Ammon's horn (tissue), 1 donor: Measurements from ENCODE around the gene MED28.
"Not testable (repeated sequence)": the region's sequence is repeated elsewhere in the genome, so short reads cannot be mapped to it uniquely, and the experiment has no call there.

Experiments used
- DNase-seq: peaks from one replicate; pipeline ENCODE4 v3.0.0-alpha.2; 2016; ENCODE audit warnings: low spot score

MED28 gene

DNA sequence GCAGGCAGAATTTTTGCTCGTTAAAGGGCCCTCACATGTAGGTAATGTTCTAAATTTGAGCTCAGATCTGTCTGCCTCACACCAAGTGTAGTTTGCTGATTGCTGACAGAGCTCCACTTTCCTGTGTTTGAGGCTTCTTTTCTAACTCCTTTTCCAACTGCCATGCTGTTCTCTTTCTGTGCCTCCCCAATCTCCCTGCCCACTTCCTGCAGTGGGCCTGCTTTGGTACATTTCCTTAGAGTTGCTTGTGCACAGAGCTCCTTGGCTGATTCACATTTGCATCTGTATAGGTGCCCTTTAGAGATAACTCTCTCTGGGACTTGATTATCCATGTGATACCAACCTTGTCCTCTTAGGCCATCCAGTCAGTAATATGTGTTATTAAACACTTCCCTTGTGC lies 4.5 kb downstream of the MED28 start:
- no peak for DNase-seq

- DNase-seq: no peak
Observed at GRCh38 chr4:17619416-17620105, 5.1 kb downstream of the MED28 start.

DNA sequence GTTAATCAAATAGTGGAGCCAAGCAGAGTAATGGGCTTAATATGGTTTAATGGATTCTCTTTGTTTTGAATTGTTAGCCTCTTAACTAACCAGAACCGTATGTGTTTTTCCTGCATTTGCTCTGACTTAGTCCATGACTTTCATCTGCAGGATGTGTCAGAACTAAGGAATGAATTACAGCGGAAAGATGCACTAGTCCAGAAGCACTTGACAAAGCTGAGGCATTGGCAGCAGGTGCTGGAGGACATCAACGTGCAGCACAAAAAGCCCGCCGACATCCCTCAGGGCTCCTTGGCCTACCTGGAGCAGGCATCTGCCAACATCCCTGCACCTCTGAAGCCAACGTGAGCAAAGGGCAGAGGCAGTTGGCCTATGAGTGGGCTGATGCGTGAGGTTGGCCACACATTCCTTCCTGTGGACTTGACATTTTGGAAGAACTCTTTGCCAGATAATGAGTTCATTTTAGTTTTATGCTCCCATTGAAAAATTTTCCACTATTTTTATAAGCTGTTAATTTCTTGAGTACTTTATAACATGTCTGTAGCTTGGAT lies 9.1 kb downstream of the MED28 start:
- DNase-seq: no peak

GRCh38 chr4:17624821-17625220 lies 10.4 kb downstream of the MED28 start:
- DNase-seq: no peak

- DNase-seq: no peak
Observed at GRCh38 chr4:17630228-17630627, 15.8 kb downstream of the MED28 start.

- no peak for DNase-seq
Observed at GRCh38 chr4:17633600-17633999, 19.2 kb downstream of the MED28 start.

DNA sequence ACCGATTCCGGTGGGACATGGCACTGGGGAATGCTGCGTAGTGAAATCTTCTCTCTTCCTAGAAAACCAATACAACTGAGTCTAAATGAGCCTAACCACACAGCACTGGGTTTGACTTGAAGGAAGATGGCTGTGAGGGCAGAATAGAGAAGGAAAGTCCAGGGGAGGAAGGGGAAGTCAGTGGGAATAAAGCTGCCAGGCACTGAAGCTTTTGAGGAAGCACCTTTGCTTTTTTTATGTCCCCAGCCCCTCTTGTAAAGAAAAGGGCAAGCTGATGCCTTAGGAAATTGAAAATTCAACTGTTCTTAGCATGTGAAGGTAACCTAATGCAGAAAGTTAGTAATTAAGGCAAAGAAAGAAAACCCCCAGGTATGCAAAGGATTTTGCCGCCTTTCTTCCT lies 20.6 kb downstream of the MED28 start:
- no peak for DNase-seq

GRCh38 chr4:17636341-17636695 lies 21.9 kb downstream of the MED28 start:
- DNase-seq: no peak

- peak; percentile 89 for DNase-seq
Observed at GRCh38 chr4:17636696-17637622, 22.5 kb downstream of the MED28 start.

GRCh38 chr4:17639136-17639535 lies 24.7 kb downstream of the MED28 start:
- no peak for DNase-seq

- no peak for DNase-seq
Observed at GRCh38 chr4:17642398-17642783, 27.9 kb downstream of the MED28 start.

- DNase-seq: no peak
Observed at GRCh38 chr4:17646693-17647092, 32.3 kb downstream of the MED28 start.

DNA sequence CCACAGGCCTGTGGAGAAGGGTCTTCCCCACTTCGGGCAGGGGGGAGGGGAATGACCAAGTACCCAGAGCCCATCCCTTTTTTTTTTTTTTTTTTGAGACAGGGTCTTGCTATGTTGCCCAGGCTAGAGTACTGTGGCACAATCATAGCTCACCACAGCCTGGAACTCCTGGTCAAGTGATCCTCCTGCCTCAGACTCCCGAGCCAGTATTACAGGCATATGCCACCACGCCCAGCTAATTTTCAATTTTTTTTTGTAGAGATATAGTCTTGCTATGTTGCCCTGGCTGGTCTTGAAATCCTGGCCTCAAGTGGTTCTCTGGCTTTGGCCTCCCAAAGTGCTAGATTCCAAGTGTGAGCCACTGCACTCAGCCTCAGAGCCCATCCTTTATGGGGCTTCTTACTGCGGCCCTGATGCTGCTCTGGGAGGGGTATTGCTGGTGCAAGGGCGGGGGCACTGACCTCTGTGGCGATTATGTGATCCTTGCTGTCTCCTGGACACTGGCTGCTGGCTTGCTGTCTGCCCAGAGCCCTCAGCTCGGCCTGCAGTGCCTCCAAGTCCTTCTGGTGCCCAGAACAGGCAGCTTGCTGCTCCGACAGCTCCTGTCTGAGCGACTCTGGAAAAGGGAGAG lies 32.9 kb downstream of the MED28 start:
- DNase-seq: no peak

GRCh38 chr4:17647927-17648326 lies 33.5 kb downstream of the MED28 start:
- no peak for DNase-seq

- DNase-seq: no peak
Observed at GRCh38 chr4:17650406-17650805, 36.0 kb downstream of the MED28 start.

- no peak for DNase-seq
Observed at GRCh38 chr4:17654701-17655100, 40.3 kb downstream of the MED28 start.

DNA sequence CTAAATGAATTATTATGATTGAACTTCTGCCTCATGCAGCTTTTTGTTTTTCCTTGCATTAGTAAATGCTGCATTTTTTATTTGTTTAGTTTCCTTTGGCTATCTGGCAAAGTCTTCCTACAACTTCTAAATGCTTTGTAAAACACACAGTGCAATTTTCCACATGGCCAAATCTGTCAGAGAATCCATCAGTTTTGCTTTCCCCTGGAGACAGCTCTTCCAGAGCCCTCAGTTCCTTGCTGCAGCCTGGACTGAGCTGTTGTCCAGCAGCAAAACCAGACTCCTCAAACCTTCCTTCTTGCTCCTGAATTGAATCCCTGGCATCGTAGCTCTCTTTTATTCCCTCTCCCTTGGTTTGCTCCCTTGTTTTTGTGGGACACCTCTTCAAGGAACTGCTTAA lies 42.6 kb downstream of the MED28 start:
- no peak for DNase-seq

GRCh38 chr4:17657849-17658248 lies 43.4 kb downstream of the MED28 start:
- DNase-seq: no peak

- not testable (repeated sequence) for DNase-seq
Observed at GRCh38 chr4:17659196-17659595, 44.8 kb downstream of the MED28 start.

DNA sequence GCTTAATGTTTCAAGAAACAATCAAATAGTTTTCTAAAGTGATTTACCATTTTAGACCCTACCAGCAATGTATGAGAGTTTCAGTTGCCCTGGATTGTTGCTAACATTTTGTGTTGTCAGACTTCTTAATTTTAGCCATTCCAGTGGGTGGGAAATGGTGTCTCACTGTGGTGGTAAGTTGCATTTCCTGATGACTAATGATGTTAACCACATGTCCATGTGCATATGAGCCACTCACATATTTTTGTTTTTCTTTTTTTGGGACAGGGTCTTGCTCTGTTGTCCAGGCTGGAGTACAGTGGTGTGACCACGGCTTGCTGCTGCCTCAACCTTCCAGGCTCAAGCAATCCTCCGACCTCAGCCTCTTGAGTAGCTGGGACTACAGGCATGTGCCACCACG lies 48.3 kb downstream of the MED28 start:
- DNase-seq: no peak

GRCh38 chr4:17664755-17665154 lies 50.3 kb downstream of the MED28 start:
- DNase-seq: no peak

DNA sequence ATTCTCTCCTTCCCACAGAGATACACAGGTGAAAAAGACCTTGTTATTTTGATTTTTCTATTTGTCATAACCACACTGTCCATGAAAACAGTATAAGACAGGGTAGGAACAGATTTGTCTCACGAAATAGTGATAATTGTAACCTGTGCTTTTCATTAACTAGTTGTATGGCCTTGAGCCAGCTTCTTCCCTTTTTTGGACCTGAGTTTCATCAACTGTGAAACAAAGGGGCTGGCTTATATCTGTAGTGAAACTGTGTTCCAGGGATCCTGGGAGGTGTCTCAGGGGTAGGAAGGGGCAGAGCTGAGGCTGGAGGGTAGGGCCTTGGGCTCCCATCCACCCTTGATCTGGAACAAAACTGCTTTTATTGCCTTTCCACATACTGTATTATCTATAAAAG lies 50.9 kb downstream of the MED28 start:
- no peak for DNase-seq

GRCh38 chr4:17665852-17666251 lies 51.4 kb downstream of the MED28 start:
- DNase-seq: no peak
